ENCODE measurements around the gene WDR87. TPM values are rescaled to one million over a fixed set of nuclear protein-coding genes. Genes with fewer than 3 reads are reported as not detected.

The WDR87 gene
- total RNA-seq, 1 experiment from 2014 or later: not detected

DNA sequence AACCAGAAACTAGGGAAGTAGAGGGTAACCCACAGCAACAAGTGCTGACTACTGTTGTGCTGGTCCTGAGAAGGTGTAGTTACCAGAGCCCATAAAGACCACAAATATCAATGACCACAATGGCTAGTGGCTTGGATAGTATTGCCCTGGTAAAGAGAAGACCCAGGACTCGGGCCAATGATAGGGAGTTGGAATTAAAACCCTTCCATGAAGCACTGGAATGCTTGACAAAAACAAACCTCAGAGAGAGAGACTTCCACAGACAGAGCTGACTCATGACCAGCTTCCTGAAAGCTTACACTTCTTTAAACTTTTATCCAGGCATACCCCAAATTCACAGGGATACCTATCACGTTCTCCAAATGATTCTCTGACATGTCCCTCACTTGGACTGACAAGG is 60.5 kb downstream of the WDR87 start:
- Mint-ChIP-seq H3K4me3 (ENCODE audit: unreplicated experiment) (no peak overlapping the region), H3K27ac (ENCODE audit: unreplicated experiment) (no peak overlapping the region), H3K9me3 (ENCODE audit: unreplicated experiment) (peaks cover 23% of the 10 kb centered on the region), H3K36me3 (ENCODE audit: insufficient read depth, unreplicated experiment) (no peaks in the 10 kb centered on the region), H3K27me3 (ENCODE audit: insufficient read depth, unreplicated experiment) (peaks cover 6% of the 10 kb centered on the region), H3K4me1 (ENCODE audit: low read depth, unreplicated experiment) (no peaks in the 10 kb centered on the region)
- no peak for DNase-seq
- ChIA-PET CTCF (no interaction called here), POLR2A (no interaction called here)
- intact Hi-C loops (cut with micrococcal nuclease; ENCODE audit: unreplicated experiment): no loop called here
- BruUV-seq (replicated peaks): no TSS peak
- Histone ChIP-seq H3K4me3 (ENCODE audit: low read depth, low read length) (no peak overlapping the region), H3K9me3 (no peaks in the 10 kb centered on the region; the same call in 1 of the 2 replicates), H3K36me3 (ENCODE audit: control insufficient read depth, insufficient read depth, low read length) (no peaks in the 10 kb centered on the region), H3K4me1 (no peaks in the 10 kb centered on the region), H3K27me3 (replicated peaks; ENCODE audit: control insufficient read depth, insufficient read depth, low read length) (no peaks in the 10 kb centered on the region; the same call in 1 of the 2 replicates)
- TF ChIP-seq, protein P1, sequence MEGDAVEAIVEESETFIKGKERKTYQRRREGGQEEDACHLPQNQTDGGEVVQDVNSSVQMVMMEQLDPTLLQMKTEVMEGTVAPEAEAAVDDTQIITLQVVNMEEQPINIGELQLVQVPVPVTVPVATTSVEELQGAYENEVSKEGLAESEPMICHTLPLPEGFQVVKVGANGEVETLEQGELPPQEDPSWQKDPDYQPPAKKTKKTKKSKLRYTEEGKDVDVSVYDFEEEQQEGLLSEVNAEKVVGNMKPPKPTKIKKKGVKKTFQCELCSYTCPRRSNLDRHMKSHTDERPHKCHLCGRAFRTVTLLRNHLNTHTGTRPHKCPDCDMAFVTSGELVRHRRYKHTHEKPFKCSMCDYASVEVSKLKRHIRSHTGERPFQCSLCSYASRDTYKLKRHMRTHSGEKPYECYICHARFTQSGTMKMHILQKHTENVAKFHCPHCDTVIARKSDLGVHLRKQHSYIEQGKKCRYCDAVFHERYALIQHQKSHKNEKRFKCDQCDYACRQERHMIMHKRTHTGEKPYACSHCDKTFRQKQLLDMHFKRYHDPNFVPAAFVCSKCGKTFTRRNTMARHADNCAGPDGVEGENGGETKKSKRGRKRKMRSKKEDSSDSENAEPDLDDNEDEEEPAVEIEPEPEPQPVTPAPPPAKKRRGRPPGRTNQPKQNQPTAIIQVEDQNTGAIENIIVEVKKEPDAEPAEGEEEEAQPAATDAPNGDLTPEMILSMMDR (IDR thresholded peaks at IDR 0.05; ENCODE audit: insufficient read depth in 1 of 2, low read depth in 1 of 2, low read length in 1 of 2, severe bottlenecking in 1 of 2, unreplicated experiment in 1 of 2): no peak

Other genes with a start within 250 kb of the WDR87 start
- 14.5 and 15.4 TPM in 2 replicates for gene ZNF607, start 186.8 kb downstream of the WDR87 start, total RNA-seq (2022)
- 6.9 and 9.1 TPM in 2 replicates for gene ZNF573, start 127.0 kb downstream of the WDR87 start, total RNA-seq (2022)
- gene SIPA1L3, start 614 bp upstream of the WDR87 start, total RNA-seq (2022): 125 and 129 TPM in 2 replicates